Transverse colon (tissue), 4 donors: ENCODE results near the gene ARNT2. TPM values are rescaled to one million over a fixed set of nuclear protein-coding genes. Genes with fewer than 3 reads are reported as not detected.

Experiments
- DNase-seq: peaks from one replicate; pipeline ENCODE4 v3.0.0-alpha.2; 2019
- H3K27ac ChIP-seq, 4 donors: fragments of 200-600 bp; sonication (generic); 2 replicates each; pipeline ENCODE4 v1.5.1; 2016 to 2018; ENCODE audit warnings: inconsistent platforms in 4 of 4
- H3K27me3 ChIP-seq: fragments of 200-600 bp; sonication (generic); 2 replicates; pipeline ENCODE4 v1.5.1; 2017; ENCODE audit warnings: inconsistent platforms
- H3K36me3 ChIP-seq, 4 donors: fragments of 200-600 bp; sonication (generic); 2 replicates each; pipeline ENCODE4 v1.5.1; 2017 to 2019; ENCODE audit warnings: inconsistent platforms in 4 of 4
- H3K4me1 ChIP-seq, 4 donors: fragments of 200-600 bp; sonication (generic); 2 replicates each; pipeline ENCODE4 v1.5.1; 2017 to 2020; ENCODE audit warnings: inconsistent platforms in 4 of 4
- H3K4me3 ChIP-seq, 4 donors: fragments of 200-600 bp; sonication (generic); 1 replicate in 1 of 4; 2 replicates in 3 of 4; pipeline versions ENCODE4 v1.5.1 to v1.6.1; 2017 to 2019; ENCODE audit warnings: inconsistent platforms in 4 of 4
- H3K9me3 ChIP-seq, 2 donors: fragments of 200-600 bp; sonication (generic); 2 replicates each; pipeline ENCODE4 v1.5.1; 2017 to 2019; ENCODE audit warnings: inconsistent platforms in 2 of 2
- CTCF ChIP-seq, 5 experiments: fragments of 200-600 bp in 3 of 5; fragments of 450-650 bp in 2 of 5; sonication (generic) in 3 of 5; IDR thresholded peaks; 1 replicate in 2 of 5; 2 replicates in 3 of 5; pipeline ENCODE4 v1.5.1; 2016 to 2017; ENCODE audit warnings: antibody characterized with exemption in 5 of 5, inconsistent platforms in 3 of 5, mild to moderate bottlenecking in 2 of 5, moderate library complexity in 1 of 5
- EP300 ChIP-seq: sonication (generic); formaldehyde crosslinking; IDR thresholded peaks from one replicate; pipeline ENCODE4 v1.6.1; 2017; ENCODE audit warnings: antibody characterized with exemption, low read depth
- POLR2A ChIP-seq: fragments of 450-650 bp; IDR thresholded peaks from one replicate; pipeline ENCODE4 v1.6.1; 2016; ENCODE audit warnings: antibody characterized with exemption, mild to moderate bottlenecking, moderate library complexity
- POLR2AphosphoS5 ChIP-seq, 3 donors: sonication (generic); formaldehyde crosslinking; IDR thresholded peaks; one replicate each; pipeline ENCODE4 v1.6.1; 2016; ENCODE audit warnings: antibody characterized with exemption in 3 of 3
- WGBS, 2 donors: methylation state at CpG; one replicate each; pipeline ENCODE4 v1.1.5; 2018; ENCODE audit warnings: low coverage in 1 of 2; 5-methylcytosine and 5-hydroxymethylcytosine counted together
- in situ Hi-C, 4 donors: fragments of 200-750 bp; cut with MboI; loops; one replicate each; pipeline versions ENCODE4 v1.15.0 to v1.15.1; 2017; ENCODE audit warnings: low sequenced_read_pairs in 3 of 4, low pct_ligation_motif_present in 1 of 4, low pct_unique_long_range_greater_than_20kb in 1 of 4
- intact Hi-C: fragments of 100-400 bp; cut with DNase I; formaldehyde crosslinking; loops from one replicate; pipeline ENCODE4 v1.15.1; 2023; ENCODE audit warnings: low total_unique reads
- total RNA-seq, 4 donors: library from RNA; depleted of rRNA; stranded (reverse); fragments of >200 nt; gene quantifications; one replicate each; pipeline ENCODE4 v1.1.0, GENCODE V29; 2016

Gene ARNT2
- total RNA-seq, 4 donors from 2014 or later = 1.9 to 4.0 (median 2.5) TPM; not detected in 1

- no peak for DNase-seq
These were observed 57.9 kb downstream of the ARNT2 start for GRCh38 chr15:80462111-80462510.

GRCh38 chr15:80462836-80463512, 58.8 kb downstream of the ARNT2 start:
- H3K27me3 ChIP-seq = no peaks in the 10 kb centered on the region
- DNase-seq = no peak
- WGBS, 2 donors = 77 to 95% methylated on average over 6 to 8 of the region's 8 CpGs
- H3K4me1 ChIP-seq = no peaks in the 10 kb centered on the region
- in situ Hi-C loops (loop anchor here in 2 of 4 donors (25.0 kb wide), 2 partner anchors 299 to 799 kb away; no protein-coding TSS in a partner anchor), intact Hi-C loops (no loop called here)
- no peak overlapping the region for H3K4me3 ChIP-seq
- no peaks in the 10 kb centered on the region for H3K9me3 ChIP-seq
- no peak for TF ChIP-seq EP300
- no peak for TF ChIP-seq POLR2AphosphoS5 (IDR thresholded peaks at IDR 0.05)
- no peak for TF ChIP-seq CTCF (IDR thresholded peaks at IDR 0.05)
- no peak for TF ChIP-seq POLR2A
- H3K36me3 ChIP-seq = no peaks in the 10 kb centered on the region
- no peak overlapping the region for H3K27ac ChIP-seq

More at GRCh38 chr15:80462111-80462510, 57.9 kb downstream of the ARNT2 start:
- intact Hi-C loops (no loop called here), in situ Hi-C loops (loop anchor here in 2 of 4 donors (25.0 kb wide), 2 partner anchors 300 to 800 kb away; no protein-coding TSS in a partner anchor)
- no peaks in the 10 kb centered on the region for H3K36me3 ChIP-seq
- H3K9me3 ChIP-seq = no peaks in the 10 kb centered on the region
- TF ChIP-seq CTCF (IDR thresholded peaks at IDR 0.05) = no peak
- no peak for TF ChIP-seq POLR2A
- no peak for TF ChIP-seq POLR2AphosphoS5 (IDR thresholded peaks at IDR 0.05)
- no peak for TF ChIP-seq EP300
- no peaks in the 10 kb centered on the region for H3K4me1 ChIP-seq
- H3K4me3 ChIP-seq = no peak overlapping the region
- no peak overlapping the region for H3K27ac ChIP-seq
- H3K27me3 ChIP-seq = no peaks in the 10 kb centered on the region
- 88 to 90% methylated on average over 5 to 6 of the region's 6 CpGs for WGBS, 2 donors

GRCh38 chr15:80464951-80465625, 60.9 kb downstream of the ARNT2 start:
- no peaks in the 10 kb centered on the region for H3K9me3 ChIP-seq
- WGBS, 2 donors = 86 to 100% methylated on average over 1 to 4 of the region's 4 CpGs
- TF ChIP-seq EP300 (no peak), POLR2AphosphoS5 (IDR thresholded peaks at IDR 0.05) (no peak), CTCF (IDR thresholded peaks at IDR 0.05) (no peak), POLR2A (no peak)
- no peaks in the 10 kb centered on the region for H3K36me3 ChIP-seq
- no peak overlapping the region for H3K4me3 ChIP-seq
- intact Hi-C loops (no loop called here), in situ Hi-C loops (loop anchor here in 2 of 4 donors (25.0 kb wide), 2 partner anchors 297 to 797 kb away; no protein-coding TSS in a partner anchor)
- H3K4me1 ChIP-seq = no peaks in the 10 kb centered on the region
- no peaks in the 10 kb centered on the region for H3K27me3 ChIP-seq
- no peak for DNase-seq
- no peak overlapping the region for H3K27ac ChIP-seq

GRCh38 chr15:80465626-80466005, 61.4 kb downstream of the ARNT2 start:
- no peak overlapping the region for H3K27ac ChIP-seq
- H3K9me3 ChIP-seq = no peaks in the 10 kb centered on the region
- H3K27me3 ChIP-seq = no peaks in the 10 kb centered on the region
- H3K36me3 ChIP-seq = no peaks in the 10 kb centered on the region
- no peaks in the 10 kb centered on the region for H3K4me1 ChIP-seq
- no peak overlapping the region for H3K4me3 ChIP-seq
- in situ Hi-C loops (loop anchor here in 2 of 4 donors (25.0 kb wide), 2 partner anchors 297 to 797 kb away; no protein-coding TSS in a partner anchor), intact Hi-C loops (no loop called here)
- TF ChIP-seq POLR2AphosphoS5 (IDR thresholded peaks at IDR 0.05) (no peak), EP300 (no peak)
- WGBS, 2 donors = 80 to 83% methylated on average over 2 to 5 of the region's 5 CpGs
- DNase-seq = no peak
